Stimulated activated naive B cell treated with anti-CD40 and anti-IgM and Interleukin-4, amounts not matched to agents 10 μg/mL and 1 μg/mL and 100 μg/mL, for 72 hours (primary cell): ENCODE measurements around the gene SPATS2.
"Not testable (repeated sequence)": the region's sequence is repeated elsewhere in the genome, so short reads cannot be mapped to it uniquely, and the experiment has no call there.

Experiments used
- ATAC-seq, 2 donors: fragments of 150-1000 bp; cut with Tn5 transposase; replicated peaks; 2 replicates each; pipeline ENCODE4 v1.10.0; 2021; ENCODE audit warnings: moderate library complexity in 1 of 2
- DNase-seq: peaks from one replicate; pipeline ENCODE4 v3.0.0; 2021
- H3K27ac Mint-ChIP-seq: one replicate; pipeline ENCODE4 v1.8.0; 2022; ENCODE audit warnings: mild to moderate bottlenecking, mixed read lengths
- H3K27me3 Mint-ChIP-seq, 2 donors: one replicate each; pipeline ENCODE4 v1.8.0; 2022; ENCODE audit warnings: mixed read lengths in 2 of 2
- H3K36me3 Mint-ChIP-seq, 2 donors: one replicate each; pipeline ENCODE4 v1.8.0; 2022; ENCODE audit warnings: mixed read lengths in 2 of 2, mild to moderate bottlenecking in 1 of 2
- H3K4me1 Mint-ChIP-seq, 2 donors: one replicate each; pipeline ENCODE4 v1.8.0; 2022; ENCODE audit warnings: mixed read lengths in 2 of 2, mild to moderate bottlenecking in 1 of 2
- H3K4me3 Mint-ChIP-seq, 2 donors: one replicate each; pipeline ENCODE4 v1.8.0; 2022; ENCODE audit warnings: mild to moderate bottlenecking in 2 of 2, mixed read lengths in 2 of 2, moderate library complexity in 1 of 2
- H3K9me3 Mint-ChIP-seq, 2 donors: one replicate each; pipeline ENCODE4 v1.8.0; 2022; ENCODE audit warnings: mixed read lengths in 2 of 2, mild to moderate bottlenecking in 1 of 2

Gene SPATS2

GRCh38 chr12:49332441-49332861, 34.8 kb upstream of the SPATS2 start:
- Mint-ChIP-seq H3K36me3 (peaks cover 0 to 10% of the 10 kb centered on the region in 2 donors), H3K9me3 (no peaks in the 10 kb centered on the region), H3K4me3 (no peak overlapping the region), H3K27me3 (peaks cover 53 to 59% of the 10 kb centered on the region in 2 donors), H3K27ac (no peak overlapping the region), H3K4me1 (peaks cover 20 to 33% of the 10 kb centered on the region in 2 donors)
- ATAC-seq (no peak), DNase-seq (no peak)

- H3K36me3 Mint-ChIP-seq, result peaks cover 0 to 7% of the 10 kb centered on the region in 2 donors
- peak overlapping the region; percentile 66 to 71 for H3K4me3 Mint-ChIP-seq
- H3K9me3 Mint-ChIP-seq, result no peaks in the 10 kb centered on the region
- H3K4me1 Mint-ChIP-seq, result peaks cover 25 to 38% of the 10 kb centered on the region in 2 donors
- H3K27ac Mint-ChIP-seq, result peak overlapping the region; percentile 83
- ATAC-seq (no peak), DNase-seq (no peak)
- H3K27me3 Mint-ChIP-seq, result peaks cover 58 to 63% of the 10 kb centered on the region in 2 donors
These were observed 34.3 kb upstream of the SPATS2 start for GRCh38 chr12:49332891-49333371.

GRCh38 chr12:49333778-49334177, 33.5 kb upstream of the SPATS2 start:
- Mint-ChIP-seq H3K4me1 (peaks cover 29 to 42% of the 10 kb centered on the region in 2 donors), H3K27me3 (peaks cover 66 to 72% of the 10 kb centered on the region in 2 donors)
- not testable (repeated sequence) for H3K4me3 Mint-ChIP-seq, ATAC-seq, H3K27ac Mint-ChIP-seq, DNase-seq, H3K9me3 Mint-ChIP-seq, H3K36me3 Mint-ChIP-seq

- Mint-ChIP-seq H3K4me1 (peaks cover 29 to 42% of the 10 kb centered on the region in 2 donors), H3K36me3 (peaks cover 0 to 6% of the 10 kb centered on the region in 2 donors), H3K4me3 (no peak overlapping the region), H3K27ac (no peak overlapping the region), H3K9me3 (no peaks in the 10 kb centered on the region), H3K27me3 (peaks cover 71 to 76% of the 10 kb centered on the region in 2 donors)
- DNase-seq, result no peak
- no peak for ATAC-seq
These were observed 33.0 kb upstream of the SPATS2 start for GRCh38 chr12:49334226-49334625.

GRCh38 chr12:49334681-49335080, 32.6 kb upstream of the SPATS2 start:
- no peak for ATAC-seq
- no peak for DNase-seq
- Mint-ChIP-seq H3K27ac (peak overlapping the region; percentile 7), H3K4me1 (peaks cover 29 to 42% of the 10 kb centered on the region in 2 donors), H3K27me3 (peaks cover 75 to 81% of the 10 kb centered on the region in 2 donors), H3K4me3 (no peak overlapping the region), H3K9me3 (no peaks in the 10 kb centered on the region), H3K36me3 (peaks cover 0 to 6% of the 10 kb centered on the region in 2 donors)

GRCh38 chr12:49335118-49335954, 31.9 kb upstream of the SPATS2 start:
- Mint-ChIP-seq H3K9me3 (no peaks in the 10 kb centered on the region), H3K4me1 (peaks cover 29 to 42% of the 10 kb centered on the region in 2 donors), H3K27me3 (peaks cover 82 to 87% of the 10 kb centered on the region in 2 donors), H3K4me3 (peak overlapping the region; percentile 11 to 45), H3K27ac (peak overlapping the region; percentile 71), H3K36me3 (peaks cover 0 to 6% of the 10 kb centered on the region in 2 donors)
- DNase-seq, result no peak
- no peak for ATAC-seq

- Mint-ChIP-seq H3K36me3 (peaks cover 0 to 5% of the 10 kb centered on the region in 2 donors), H3K4me3 (no peak overlapping the region), H3K9me3 (no peaks in the 10 kb centered on the region), H3K4me1 (peaks cover 29 to 42% of the 10 kb centered on the region in 2 donors), H3K27me3 (peaks cover 85 to 90% of the 10 kb centered on the region in 2 donors), H3K27ac (no peak overlapping the region)
- no peak for DNase-seq
- ATAC-seq, result no peak
These were observed 31.2 kb upstream of the SPATS2 start for GRCh38 chr12:49335955-49336644.

GRCh38 chr12:49336645-49337584, 30.3 kb upstream of the SPATS2 start, which contains the start of gene C1QL4:
C1QL4 (minus strand) TSS chr12:49337188; CDS start chr12:49336477, 711 bp downstream.
- peaks cover 27 to 38% of the 10 kb centered on the region in 2 donors for H3K4me1 Mint-ChIP-seq
- H3K36me3 Mint-ChIP-seq, result peaks cover 0 to 5% of the 10 kb centered on the region in 2 donors
- H3K27ac Mint-ChIP-seq, result peak within 1 kb of the TSS; percentile 84
- H3K4me3 Mint-ChIP-seq, result peak within 1 kb of the TSS; percentile 59 to 72
- no peaks in the 10 kb centered on the region for H3K9me3 Mint-ChIP-seq
- ATAC-seq (peak; percentile 73 to 79), DNase-seq (peak; percentile 75)
- peaks cover 77 to 90% of the 10 kb centered on the region in 2 donors for H3K27me3 Mint-ChIP-seq

- ATAC-seq (no peak), DNase-seq (no peak)
- H3K4me1 Mint-ChIP-seq, result peaks cover 26 to 42% of the 10 kb centered on the region in 2 donors
- peaks cover 70 to 93% of the 10 kb centered on the region in 2 donors for H3K27me3 Mint-ChIP-seq
- no peaks in the 10 kb centered on the region for H3K9me3 Mint-ChIP-seq
- H3K27ac Mint-ChIP-seq, result no peak overlapping the region
- peaks cover 0 to 5% of the 10 kb centered on the region in 2 donors for H3K36me3 Mint-ChIP-seq
- no peak overlapping the region for H3K4me3 Mint-ChIP-seq
These were observed 28.3 kb upstream of the SPATS2 start for GRCh38 chr12:49338830-49339463.

- peaks cover 68 to 93% of the 10 kb centered on the region in 2 donors for H3K27me3 Mint-ChIP-seq
These were observed 27.8 kb upstream of the SPATS2 start for GRCh38 chr12:49339464-49339861.

GRCh38 chr12:49340095-49340870, 27.0 kb upstream of the SPATS2 start:
- DNase-seq, result no peak
- Mint-ChIP-seq H3K27me3 (peaks cover 60 to 93% of the 10 kb centered on the region in 2 donors), H3K9me3 (no peaks in the 10 kb centered on the region), H3K27ac (no peak overlapping the region), H3K36me3 (peaks cover 0 to 5% of the 10 kb centered on the region in 2 donors), H3K4me3 (no peak overlapping the region), H3K4me1 (peaks cover 29 to 53% of the 10 kb centered on the region in 2 donors)
- no peak for ATAC-seq

More at GRCh38 chr12:49339464-49339861, 27.8 kb upstream of the SPATS2 start:
- Mint-ChIP-seq H3K4me1 (peaks cover 30 to 47% of the 10 kb centered on the region in 2 donors), H3K36me3 (peaks cover 0 to 5% of the 10 kb centered on the region in 2 donors), H3K9me3 (no peaks in the 10 kb centered on the region), H3K27ac (no peak overlapping the region), H3K4me3 (no peak overlapping the region)
- ATAC-seq (no peak), DNase-seq (no peak)

GRCh38 chr12:49340971-49341776, 26.1 kb upstream of the SPATS2 start:
- H3K9me3 Mint-ChIP-seq, result no peaks in the 10 kb centered on the region
- H3K4me1 Mint-ChIP-seq, result peaks cover 34 to 58% of the 10 kb centered on the region in 2 donors
- H3K4me3 Mint-ChIP-seq, result no peak overlapping the region
- ATAC-seq, result no peak
- no peak for DNase-seq
- H3K36me3 Mint-ChIP-seq, result peaks cover 0 to 5% of the 10 kb centered on the region in 2 donors
- H3K27me3 Mint-ChIP-seq, result peaks cover 63 to 96% of the 10 kb centered on the region in 2 donors
- no peak overlapping the region for H3K27ac Mint-ChIP-seq
